Ishikawa (cell line): Measurements from ENCODE around the gene ZMIZ1.

ENCODE experiments used
- CEBPB ChIP-seq: IDR thresholded peaks from 2 replicates; pipeline ENCODE4 v1.6.1; 2012
- CREB1 ChIP-seq: IDR thresholded peaks from 2 replicates; pipeline ENCODE4 v1.6.1; 2012; ENCODE audit warnings: low read depth
- EGR1 ChIP-seq: IDR thresholded peaks from 2 replicates; pipeline ENCODE4 v1.6.1; 2012
- EP300 ChIP-seq: IDR thresholded peaks from 2 replicates; pipeline ENCODE4 v1.6.1; 2012; ENCODE audit warnings: borderline replicate concordance
- FOXM1 ChIP-seq: IDR thresholded peaks from 2 replicates; pipeline ENCODE4 v1.6.1; 2012; ENCODE audit warnings: low read depth, borderline replicate concordance
- MAX ChIP-seq: IDR thresholded peaks from 2 replicates; pipeline ENCODE4 v1.6.1; 2012
- NFIC ChIP-seq: IDR thresholded peaks from 2 replicates; pipeline ENCODE4 v1.6.1; 2012
- RAD21 ChIP-seq: IDR thresholded peaks from 2 replicates; pipeline ENCODE4 v1.6.1; 2012; ENCODE audit warnings: low read depth
- TAF1 ChIP-seq: IDR thresholded peaks from 2 replicates; pipeline ENCODE4 v1.6.1; 2012; ENCODE audit warnings: low read depth, mild to moderate bottlenecking
- TCF12 ChIP-seq: IDR thresholded peaks from 2 replicates; pipeline ENCODE4 v1.6.1; 2012; ENCODE audit warnings: low read depth
- TEAD4 ChIP-seq: IDR thresholded peaks from 2 replicates; pipeline ENCODE4 v1.6.1; 2012
- YY1 ChIP-seq: IDR thresholded peaks from 2 replicates; pipeline ENCODE4 v1.6.1; 2012; ENCODE audit warnings: low read depth
- ZBTB7A ChIP-seq: IDR thresholded peaks from 2 replicates; pipeline ENCODE4 v1.6.1; 2012; ENCODE audit warnings: low read depth
- TF ChIP-seq, protein P1 (sequence below): IDR thresholded peaks from 2 replicates; pipeline ENCODE4 v1.6.1; 2012; ENCODE audit warnings: low read depth, mild to moderate bottlenecking
- TF ChIP-seq, protein P2 (sequence below): IDR thresholded peaks from 2 replicates; pipeline ENCODE4 v1.6.1; 2012

ZMIZ1 gene

GRCh38 chr10:79241990-79242619 is 173.3 kb downstream of the ZMIZ1 start:
- TF ChIP-seq EGR1 (peak; percentile 86), FOXM1 (no peak), MAX (peak; percentile 12; the same call in 1 of the 2 replicates), NFIC (0 out of 2 replicates have a peak, but pooled peaks have one; percentile 13), CEBPB (peak; percentile 47; the same call in 1 of the 2 replicates)
- TF ChIP-seq, protein P1, sequence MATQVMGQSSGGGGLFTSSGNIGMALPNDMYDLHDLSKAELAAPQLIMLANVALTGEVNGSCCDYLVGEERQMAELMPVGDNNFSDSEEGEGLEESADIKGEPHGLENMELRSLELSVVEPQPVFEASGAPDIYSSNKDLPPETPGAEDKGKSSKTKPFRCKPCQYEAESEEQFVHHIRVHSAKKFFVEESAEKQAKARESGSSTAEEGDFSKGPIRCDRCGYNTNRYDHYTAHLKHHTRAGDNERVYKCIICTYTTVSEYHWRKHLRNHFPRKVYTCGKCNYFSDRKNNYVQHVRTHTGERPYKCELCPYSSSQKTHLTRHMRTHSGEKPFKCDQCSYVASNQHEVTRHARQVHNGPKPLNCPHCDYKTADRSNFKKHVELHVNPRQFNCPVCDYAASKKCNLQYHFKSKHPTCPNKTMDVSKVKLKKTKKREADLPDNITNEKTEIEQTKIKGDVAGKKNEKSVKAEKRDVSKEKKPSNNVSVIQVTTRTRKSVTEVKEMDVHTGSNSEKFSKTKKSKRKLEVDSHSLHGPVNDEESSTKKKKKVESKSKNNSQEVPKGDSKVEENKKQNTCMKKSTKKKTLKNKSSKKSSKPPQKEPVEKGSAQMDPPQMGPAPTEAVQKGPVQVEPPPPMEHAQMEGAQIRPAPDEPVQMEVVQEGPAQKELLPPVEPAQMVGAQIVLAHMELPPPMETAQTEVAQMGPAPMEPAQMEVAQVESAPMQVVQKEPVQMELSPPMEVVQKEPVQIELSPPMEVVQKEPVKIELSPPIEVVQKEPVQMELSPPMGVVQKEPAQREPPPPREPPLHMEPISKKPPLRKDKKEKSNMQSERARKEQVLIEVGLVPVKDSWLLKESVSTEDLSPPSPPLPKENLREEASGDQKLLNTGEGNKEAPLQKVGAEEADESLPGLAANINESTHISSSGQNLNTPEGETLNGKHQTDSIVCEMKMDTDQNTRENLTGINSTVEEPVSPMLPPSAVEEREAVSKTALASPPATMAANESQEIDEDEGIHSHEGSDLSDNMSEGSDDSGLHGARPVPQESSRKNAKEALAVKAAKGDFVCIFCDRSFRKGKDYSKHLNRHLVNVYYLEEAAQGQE: no peak

DNA sequence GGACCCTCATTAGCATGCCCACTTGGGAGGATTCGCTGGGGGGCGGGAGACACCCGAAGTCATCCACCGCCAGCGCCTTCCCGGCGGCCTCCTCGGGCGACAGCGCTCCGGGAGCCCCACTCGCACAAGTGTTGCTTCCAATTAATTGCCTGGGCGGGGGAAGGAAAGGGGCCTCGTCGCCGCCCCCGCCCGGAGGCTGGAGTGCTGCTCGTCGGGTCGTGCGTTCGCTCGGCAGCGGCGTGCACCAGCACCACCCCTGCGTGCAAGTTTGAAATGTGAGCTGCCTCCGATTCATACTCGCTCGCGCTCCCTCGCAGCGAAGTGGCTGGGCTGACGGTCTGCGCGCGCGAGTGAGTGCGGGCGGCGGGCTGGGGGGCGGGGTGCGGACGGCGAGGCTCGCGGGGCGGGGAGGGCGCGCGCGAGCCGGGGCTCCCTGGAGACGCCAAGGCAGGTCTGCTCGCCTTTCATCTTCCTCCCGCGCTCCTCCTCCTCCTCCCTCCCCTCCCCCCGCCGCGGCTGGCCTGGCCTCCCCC is 173.9 kb downstream of the ZMIZ1 start:
- peak; percentile 38; the same call in 1 of the 2 replicates for TF ChIP-seq CEBPB
- TF ChIP-seq TEAD4: peak; percentile 79
- peak; percentile 62; the same call in 1 of the 2 replicates for TF ChIP-seq EP300
- no peak for TF ChIP-seq CREB1
- TF ChIP-seq, protein P1: no peak
- TF ChIP-seq MAX: peak; percentile 95
- TF ChIP-seq NFIC: peak; percentile 65; the same call in 1 of the 2 replicates
- peak; percentile 83 for TF ChIP-seq ZBTB7A
- TF ChIP-seq FOXM1: peak; percentile 26; the same call in 1 of the 2 replicates
- peak; percentile 40; the same call in 1 of the 2 replicates for TF ChIP-seq TAF1
- TF ChIP-seq RAD21: peak; percentile 24; the same call in 1 of the 2 replicates
- TF ChIP-seq YY1: peak; percentile 52; the same call in 1 of the 2 replicates
- TF ChIP-seq, protein P2, sequence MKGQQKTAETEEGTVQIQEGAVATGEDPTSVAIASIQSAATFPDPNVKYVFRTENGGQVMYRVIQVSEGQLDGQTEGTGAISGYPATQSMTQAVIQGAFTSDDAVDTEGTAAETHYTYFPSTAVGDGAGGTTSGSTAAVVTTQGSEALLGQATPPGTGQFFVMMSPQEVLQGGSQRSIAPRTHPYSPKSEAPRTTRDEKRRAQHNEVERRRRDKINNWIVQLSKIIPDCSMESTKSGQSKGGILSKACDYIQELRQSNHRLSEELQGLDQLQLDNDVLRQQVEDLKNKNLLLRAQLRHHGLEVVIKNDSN: peak; percentile 33; the same call in 1 of the 2 replicates
- peak; percentile 85 for TF ChIP-seq TCF12
- peak; percentile 93 for TF ChIP-seq EGR1

DNA sequence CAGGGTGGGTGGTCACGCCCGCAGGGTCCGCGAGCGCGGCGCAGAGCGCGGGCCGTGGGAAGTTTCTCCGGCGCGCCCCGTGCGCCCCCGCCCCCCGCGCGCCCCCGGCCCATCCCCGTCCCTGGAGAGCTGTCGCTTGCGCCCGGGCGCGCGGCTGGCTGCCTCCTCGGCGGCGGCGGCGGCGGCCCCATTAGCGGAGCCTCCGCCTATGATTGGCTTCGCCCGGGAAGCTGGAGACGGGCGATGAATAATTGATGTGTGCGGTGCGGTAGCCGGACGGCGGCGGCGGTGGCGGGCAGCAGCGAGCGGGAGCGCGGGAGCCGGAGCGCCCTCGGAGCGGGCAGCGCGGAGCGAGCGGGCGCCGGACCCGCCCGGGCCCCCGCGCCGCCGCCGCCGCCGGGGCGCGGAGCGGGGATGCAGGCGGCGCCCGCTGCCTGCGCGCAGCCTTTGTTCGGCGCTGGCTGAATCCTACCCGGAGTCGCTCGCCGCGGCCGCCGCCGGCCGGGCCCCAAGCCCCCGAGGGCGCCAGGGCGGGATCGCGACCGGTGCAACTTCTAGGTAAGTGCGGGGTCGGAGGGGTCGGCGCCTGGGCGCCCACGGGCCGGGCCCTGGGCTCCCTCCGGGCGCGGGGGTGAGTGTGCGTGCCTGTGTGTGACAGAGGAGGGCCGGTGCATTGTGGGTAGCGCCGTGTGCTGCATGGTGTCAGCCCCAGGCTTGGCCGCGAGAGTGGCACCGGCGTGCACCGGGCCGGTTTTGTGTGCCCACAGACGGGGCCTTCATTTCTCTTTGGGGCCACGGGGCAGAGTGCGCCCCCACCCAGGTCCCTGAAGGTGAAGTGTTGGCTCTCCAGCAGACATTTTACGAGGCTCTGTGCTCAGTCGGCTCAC is 174.7 kb downstream of the ZMIZ1 start:
- TF ChIP-seq FOXM1: no peak

GRCh38 chr10:79244068-79244442 is 175.3 kb downstream of the ZMIZ1 start:
- TF ChIP-seq NFIC (no peak), YY1 (no peak), TCF12 (no peak), TAF1 (no peak), EGR1 (no peak), MAX (no peak), ZBTB7A (no peak), RAD21 (no peak), EP300 (no peak), CREB1 (no peak), CEBPB (no peak)
- TF ChIP-seq, protein P1: no peak
- TF ChIP-seq, protein P2: no peak
